Stimulated activated CD8-positive, alpha-beta memory T cell treated with anti-CD3 and anti-CD28 coated beads, Interleukin-12 subunit alpha, Interleukin-12 subunit beta, amount 100 ng/mL, for 24 hours (primary cell): Measurements from ENCODE around the gene TNIK.

ENCODE experiments used
- DNase-seq: peaks from one replicate; pipeline ENCODE4 v3.0.0-alpha.2; 2020; ENCODE audit errors: extremely low read depth

The TNIK gene

GRCh38 chr3:171088496-171088895, 371.7 kb downstream of the TNIK start:
- DNase-seq: no peak

- no peak for DNase-seq
Observed at GRCh38 chr3:171086914-171087313, 373.3 kb downstream of the TNIK start.

- no peak for DNase-seq
Observed at GRCh38 chr3:171077261-171077660, 382.9 kb downstream of the TNIK start.

GRCh38 chr3:171072432-171072831, 387.8 kb downstream of the TNIK start:
- DNase-seq: no peak

GRCh38 chr3:171068658-171069057, 391.5 kb downstream of the TNIK start:
- DNase-seq: no peak

- DNase-seq: no peak
Observed at GRCh38 chr3:171066206-171066605, 394.0 kb downstream of the TNIK start.

- DNase-seq: no peak
Observed at GRCh38 chr3:171065732-171066131, 394.5 kb downstream of the TNIK start.

- DNase-seq: no peak
Observed at GRCh38 chr3:171064461-171064860, 395.7 kb downstream of the TNIK start.

- no peak for DNase-seq
Observed at GRCh38 chr3:171061749-171062148, 398.5 kb downstream of the TNIK start.

- no peak for DNase-seq
Observed at GRCh38 chr3:171059978-171060377, 400.2 kb downstream of the TNIK start.

- DNase-seq: no peak
Observed at GRCh38 chr3:171058873-171059603, 401.2 kb downstream of the TNIK start.

GRCh38 chr3:171058058-171058457, 402.1 kb downstream of the TNIK start:
- no peak for DNase-seq

- no peak for DNase-seq
Observed at GRCh38 chr3:171057072-171057471, 403.1 kb downstream of the TNIK start.

- DNase-seq: no peak
Observed at GRCh38 chr3:171056528-171056927, 403.7 kb downstream of the TNIK start.

GRCh38 chr3:171055336-171056178, 404.6 kb downstream of the TNIK start:
- no peak for DNase-seq

GRCh38 chr3:171054921-171055320, 405.3 kb downstream of the TNIK start:
- DNase-seq: no peak

- no peak for DNase-seq
Observed at GRCh38 chr3:171054231-171054630, 406.0 kb downstream of the TNIK start.

- no peak for DNase-seq
Observed at GRCh38 chr3:171049861-171050444, 410.3 kb downstream of the TNIK start.

- no peak for DNase-seq
Observed at GRCh38 chr3:171046760-171047159, 413.4 kb downstream of the TNIK start.

- no peak for DNase-seq
Observed at GRCh38 chr3:171044835-171045793, 415.1 kb downstream of the TNIK start.

GRCh38 chr3:171044384-171044783, 415.8 kb downstream of the TNIK start:
- no peak for DNase-seq

GRCh38 chr3:171039674-171040073, 420.5 kb downstream of the TNIK start:
- DNase-seq: no peak
